Epithelial cell of prostate (primary cell): ENCODE results near the gene RXRG.

Source experiments
- DNase-seq: peaks from one replicate; pipeline ENCODE4 v3.0.0-alpha.2; 2011; ENCODE audit warnings: low read depth, low spot score
- H3K27ac ChIP-seq: fragments of 450-650 bp; 2 replicates; pipeline ENCODE4 v1.5.1; 2017; ENCODE audit warnings: mild to moderate bottlenecking

The RXRG gene

GRCh38 chr1:165376811-165377311 lies 68.1 kb downstream of the RXRG start:
- H3K27ac ChIP-seq: no peak overlapping the region
- DNase-seq: no peak

GRCh38 chr1:165376041-165376810 lies 68.7 kb downstream of the RXRG start:
- H3K27ac ChIP-seq: no peak overlapping the region
- no peak for DNase-seq

- DNase-seq: no peak
- no peak overlapping the region for H3K27ac ChIP-seq
These were observed 69.3 kb downstream of the RXRG start for GRCh38 chr1:165375623-165376022.

- DNase-seq: no peak
- no peak overlapping the region for H3K27ac ChIP-seq
These were observed 73.2 kb downstream of the RXRG start for GRCh38 chr1:165371588-165372225.

GRCh38 chr1:165369255-165369848 lies 75.6 kb downstream of the RXRG start:
- no peak for DNase-seq
- no peak overlapping the region for H3K27ac ChIP-seq

GRCh38 chr1:165367375-165367993 lies 77.4 kb downstream of the RXRG start:
- no peak for DNase-seq

GRCh38 chr1:165365341-165365740 lies 79.6 kb downstream of the RXRG start:
- DNase-seq: no peak
- H3K27ac ChIP-seq: no peak overlapping the region

More at GRCh38 chr1:165367375-165367993, 77.4 kb downstream of the RXRG start:
- no peak overlapping the region for H3K27ac ChIP-seq

- no peak overlapping the region for H3K27ac ChIP-seq
- DNase-seq: peak; percentile 60
These were observed 80.3 kb downstream of the RXRG start for GRCh38 chr1:165364568-165365133.

GRCh38 chr1:165356876-165357275 lies 88.0 kb downstream of the RXRG start:
- no peak overlapping the region for H3K27ac ChIP-seq
- no peak for DNase-seq

GRCh38 chr1:165355977-165356811 lies 88.7 kb downstream of the RXRG start, which contains the start of gene LMX1A:
Gene LMX1A (minus strand): TSS chr1:165356715. CDS start chr1:165355559, 1,156 bp downstream.
- no peak within 1 kb of the TSS for H3K27ac ChIP-seq
- DNase-seq: no peak

GRCh38 chr1:165355139-165355976 lies 89.6 kb downstream of the RXRG start:
- DNase-seq: no peak
- no peak overlapping the region for H3K27ac ChIP-seq

- DNase-seq: no peak
These were observed 90.2 kb downstream of the RXRG start for GRCh38 chr1:165354739-165355138.

GRCh38 chr1:165353731-165354671 lies 90.9 kb downstream of the RXRG start:
- no peak for DNase-seq
- H3K27ac ChIP-seq: no peak overlapping the region

More at GRCh38 chr1:165354739-165355138, 90.2 kb downstream of the RXRG start:
- H3K27ac ChIP-seq: no peak overlapping the region

GRCh38 chr1:165352442-165353293 lies 92.3 kb downstream of the RXRG start:
- no peak for DNase-seq
- H3K27ac ChIP-seq: no peak overlapping the region

GRCh38 chr1:165351863-165352441 lies 93.0 kb downstream of the RXRG start:
- no peak for DNase-seq
- no peak overlapping the region for H3K27ac ChIP-seq
